K562 (cell line): ENCODE measurements around the gene ST6GAL1. TPM values are rescaled to one million over a fixed set of nuclear protein-coding genes. Genes with fewer than 3 reads are reported as not detected.

ENCODE experiments used
- ATF7 ChIP-seq: fragments of 450-650 bp; IDR thresholded peaks from 2 replicates; pipeline ENCODE4 v1.7.1; 2014; ENCODE audit warnings: mild to moderate bottlenecking, moderate library complexity
- CHD7 ChIP-seq: fragments of 200-600 bp; sonication (generic); IDR thresholded peaks from one replicate; pipeline ENCODE4 v1.6.1; 2012; ENCODE audit warnings: mild to moderate bottlenecking, low read depth, low read length, inconsistent platforms
- ERF ChIP-seq: fragments of 450-650 bp; formaldehyde crosslinking; IDR thresholded peaks from 2 replicates; pipeline ENCODE4 v1.4.0; 2020; ENCODE audit warnings: mild to moderate bottlenecking, mixed read lengths
- FOXJ3 ChIP-seq: sonication (generic); formaldehyde crosslinking; IDR thresholded peaks from 2 replicates; pipeline ENCODE4 v1.4.0; 2020; ENCODE audit warnings: mild to moderate bottlenecking, missing genetic modification reagents
- KLF10 ChIP-seq: fragments of 250-450 bp; sonication (Bioruptor Pico); IDR thresholded peaks from 2 replicates; pipeline ENCODE4 v1.6.1; 2021; ENCODE audit warnings: matching md5 sums
- MEIS2 ChIP-seq: fragments of 450-650 bp; IDR thresholded peaks from 2 replicates; pipeline ENCODE4 v1.6.1; 2014; ENCODE audit warnings: mild to moderate bottlenecking; ENCODE audit not compliant: partially characterized antibody
- PCBP1 ChIP-seq: fragments of 200-400 bp; formaldehyde crosslinking; IDR thresholded peaks from 2 replicates; pipeline ENCODE4 v1.6.1; 2018; ENCODE audit warnings: mild to moderate bottlenecking, low read depth, low read length; ENCODE audit not compliant: poor library complexity, severe bottlenecking
- PHTF2 ChIP-seq: fragments of 250-450 bp; sonication (Bioruptor Pico); IDR thresholded peaks from 2 replicates; pipeline ENCODE4 v1.5.0; 2021; ENCODE audit warnings: mild to moderate bottlenecking
- ZBTB8A ChIP-seq: fragments of 450-650 bp; IDR thresholded peaks from 2 replicates; pipeline ENCODE4 v1.6.1; 2018; ENCODE audit warnings: mild to moderate bottlenecking, moderate library complexity; ENCODE audit not compliant: partially characterized antibody
- ZFP1 ChIP-seq: fragments of 450-650 bp; formaldehyde crosslinking; IDR thresholded peaks from 2 replicates; pipeline ENCODE4 v1.4.0; 2020; ENCODE audit warnings: mild to moderate bottlenecking, mixed read lengths
- ZNF133 ChIP-seq: fragments of 250-450 bp; sonication (Bioruptor Pico); IDR thresholded peaks from 2 replicates; pipeline ENCODE4 v1.4.0; 2020; ENCODE audit warnings: mild to moderate bottlenecking
- ZNF644 ChIP-seq: fragments of 200-800 bp; sonication (Bioruptor generic); IDR thresholded peaks from 2 replicates; pipeline ENCODE4 v1.6.1; 2016; ENCODE audit warnings: low read depth, missing genetic modification characterization, missing compliant biosample characterization
- polyA plus RNA-seq, 8 experiments: library from polyadenylated mRNA; depleted of rRNA in 4 of 8; stranded (reverse) in 5 of 8; unstranded in 3 of 8; fragments of >200 nt; fragmentation: Nextera tagmentation in 2 of 8; fragmentation: Illumina TruSeq in 1 of 8; extraction: Ambion mirVana in 2 of 8; extraction: Trizol in 1 of 8; gene quantifications; 2 replicates each; pipeline versions ENCODE4 v1.2.1 to v1.2.3, GENCODE V29; 2011 to 2014; ENCODE audit warnings: inconsistent platforms in 1 of 8, missing spikeins in 1 of 8
- total RNA-seq, 7 experiments: library from RNA; depleted of rRNA in 6 of 7; stranded (reverse); fragments of >200 nt in 6 of 7; fragmentation: Illumina TruSeq in 2 of 7; extraction: Trizol in 2 of 7; gene quantifications; 2 replicates each; pipeline versions ENCODE4 v1.2.1 to v1.2.3, GENCODE V29; 2011 to 2021; ENCODE audit warnings: low replicate concordance in 1 of 7

Gene ST6GAL1
- total and polyA plus RNA-seq, 9 of the 15 experiments (the other 6 are each of a cell fraction or from before 2014, with no cell fraction given), result 31.9 to 145 (median 71.0) TPM

DNA sequence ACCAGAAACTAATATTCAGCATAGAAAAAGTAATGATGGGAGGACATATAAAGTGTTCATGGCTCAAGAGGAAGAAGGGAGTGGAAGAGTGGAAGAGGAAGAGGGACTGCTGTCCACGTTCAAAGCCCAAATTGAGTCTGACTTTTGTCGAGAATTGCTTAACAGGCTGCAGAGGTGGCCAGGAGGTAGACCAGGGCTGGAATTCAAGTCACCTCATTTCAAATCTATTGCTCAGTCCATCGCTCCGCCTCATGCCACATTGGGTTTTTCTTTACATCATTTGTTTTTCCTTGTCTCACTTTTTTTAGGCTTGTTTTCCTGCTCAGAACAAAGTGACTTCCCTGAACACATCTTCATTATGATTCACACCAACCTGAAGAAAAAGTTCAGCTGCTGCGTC, 112.0 kb downstream of the ST6GAL1 start (continued):
- no peak for TF ChIP-seq CHD7
- TF ChIP-seq ERF, result no peak
- TF ChIP-seq PHTF2, result no peak
- no peak for TF ChIP-seq KLF10
- no peak for TF ChIP-seq ZBTB8A
- no peak for TF ChIP-seq ZFP1
- no peak for TF ChIP-seq PCBP1
- TF ChIP-seq MEIS2, result no peak
- TF ChIP-seq ZNF133 (CRISPR knock-in tag), result no peak
- TF ChIP-seq ZNF644 (tag), result no peak
- TF ChIP-seq ATF7, result no peak
- no peak for TF ChIP-seq FOXJ3 (CRISPR knock-in tag)
